Erythroblast (primary cell): ENCODE measurements around the gene NAPSA.
A peak's percentile ranks its signal among the peaks of the same experiment; 100 is the strongest.
"Not testable (repeated sequence)": the region's sequence is repeated elsewhere in the genome, so short reads cannot be mapped to it uniquely, and the experiment has no call there.

Source experiments
- DNase-seq, 2 experiments: peaks; one replicate each; lab custom pipeline; 2025; lab: John Stamatoyannopoulos, UW
- GATA1 ChIP-seq: IDR thresholded peaks from 2 replicates; pipeline ENCODE4 v1.6.1; 2011; ENCODE audit warnings: low read depth, mild to moderate bottlenecking, control low read depth, low read length, moderate library complexity
- POLR2A ChIP-seq: IDR thresholded peaks from 2 replicates; pipeline ENCODE4 v1.6.1; 2011; ENCODE audit warnings: mild to moderate bottlenecking, low read length

Gene NAPSA

DNA sequence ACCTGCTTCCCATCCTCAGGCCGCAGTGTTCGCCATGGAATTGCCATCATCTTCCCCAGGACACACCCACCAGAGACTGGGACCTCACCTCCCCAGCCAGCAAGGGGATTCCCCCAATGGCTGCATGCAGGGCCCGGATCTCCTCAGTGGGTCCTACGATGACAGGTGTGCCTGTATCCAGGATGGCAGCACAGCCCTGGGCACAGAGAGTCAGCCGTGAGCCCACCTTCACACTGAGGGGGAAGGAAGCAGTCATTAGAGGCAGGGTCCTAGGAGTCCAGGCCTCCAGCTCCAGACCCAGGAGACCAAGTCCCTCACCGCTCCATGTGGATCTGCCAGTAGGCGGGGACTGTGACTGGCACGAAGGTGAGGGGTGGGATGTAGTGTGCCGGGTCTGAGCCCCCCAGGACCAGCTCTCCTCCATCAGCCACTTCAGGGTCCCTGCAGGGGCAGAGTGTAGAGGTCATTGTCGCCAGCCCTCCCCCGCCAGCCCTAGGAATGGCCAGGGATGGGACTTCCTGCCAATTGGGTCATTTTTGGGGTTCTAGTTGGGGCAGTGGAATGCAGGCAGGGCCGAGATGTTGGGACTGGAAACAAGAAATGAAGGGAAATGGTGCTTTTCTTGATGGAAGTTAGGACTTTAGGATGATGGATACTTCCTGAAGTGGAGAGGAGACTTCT lies 30.6 kb downstream of the NAPSA start:
- DNase-seq, result no peak
- TF ChIP-seq POLR2A (no peak), GATA1 (no peak)

DNA sequence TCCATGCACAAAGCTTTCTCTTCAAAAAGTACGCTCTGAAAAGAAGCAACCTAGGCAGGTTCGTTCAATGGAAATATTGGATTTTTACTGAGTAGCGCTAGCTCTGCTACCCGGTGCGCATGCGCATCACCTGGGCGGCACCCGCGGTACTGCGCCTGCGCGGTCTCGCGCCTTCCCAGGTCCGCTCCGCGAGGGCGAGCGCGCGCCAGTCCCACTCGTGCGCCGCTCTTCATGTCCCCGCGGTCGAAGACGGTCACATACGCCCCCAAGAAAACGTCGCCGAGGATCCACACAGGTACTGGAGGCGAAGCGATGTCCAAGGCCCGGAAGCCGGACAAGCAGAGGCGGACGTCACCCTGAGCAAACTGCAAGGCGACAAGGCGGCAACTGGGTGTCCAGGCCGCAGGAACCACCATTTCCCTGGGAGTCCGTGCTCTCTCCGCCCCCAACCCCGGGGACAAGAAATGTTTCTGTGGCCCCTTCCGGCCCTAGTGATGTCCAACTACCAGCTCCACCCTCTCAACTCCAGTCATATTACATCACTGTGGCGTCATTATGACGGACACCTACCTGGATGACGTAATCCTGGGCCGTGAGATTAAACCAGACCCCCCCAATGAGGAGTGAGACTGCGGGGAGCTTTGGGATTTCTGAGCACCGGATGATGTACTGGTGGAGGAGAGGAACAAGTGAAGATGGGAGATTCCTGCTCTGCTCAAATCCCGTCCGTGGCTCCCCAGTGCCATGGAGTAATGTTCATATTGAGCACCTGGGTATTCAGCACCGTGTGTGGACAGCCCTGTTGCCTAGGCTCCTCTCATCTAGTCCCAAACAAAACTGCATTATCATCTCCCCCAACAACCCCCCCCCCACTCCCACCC lies 31.5 kb downstream of the NAPSA start:
- TF ChIP-seq GATA1 (no peak), POLR2A (peak; percentile 21)
- peak; percentile 80 to 90 for DNase-seq

DNA sequence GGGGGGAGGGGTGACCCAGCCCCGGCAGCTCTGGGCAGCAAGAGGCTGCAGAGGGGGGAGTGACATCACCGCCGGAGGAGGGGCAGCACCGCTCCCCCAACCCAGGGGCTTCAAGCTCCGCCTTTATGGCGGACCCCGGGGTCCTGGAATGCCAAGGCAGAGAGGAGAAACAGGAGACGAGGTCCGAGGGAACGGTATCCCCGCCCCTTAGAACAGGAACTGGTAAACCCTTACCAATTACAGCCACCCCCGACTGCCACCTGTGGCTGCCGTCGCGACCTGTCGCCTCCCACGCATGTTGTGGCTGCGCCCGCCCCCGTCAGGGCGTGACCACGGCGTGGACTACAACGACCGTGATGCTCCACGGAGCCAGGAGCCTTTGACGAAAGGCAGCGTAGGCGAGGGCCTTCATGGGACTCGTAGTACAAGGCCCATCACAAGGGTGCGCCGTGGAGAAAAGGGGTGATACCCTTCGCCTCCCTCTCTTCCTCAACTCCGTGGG lies 32.2 kb downstream of the NAPSA start:
- peak; percentile 81 to 90 for DNase-seq
- TF ChIP-seq GATA1 (no peak), POLR2A (no peak)

DNA sequence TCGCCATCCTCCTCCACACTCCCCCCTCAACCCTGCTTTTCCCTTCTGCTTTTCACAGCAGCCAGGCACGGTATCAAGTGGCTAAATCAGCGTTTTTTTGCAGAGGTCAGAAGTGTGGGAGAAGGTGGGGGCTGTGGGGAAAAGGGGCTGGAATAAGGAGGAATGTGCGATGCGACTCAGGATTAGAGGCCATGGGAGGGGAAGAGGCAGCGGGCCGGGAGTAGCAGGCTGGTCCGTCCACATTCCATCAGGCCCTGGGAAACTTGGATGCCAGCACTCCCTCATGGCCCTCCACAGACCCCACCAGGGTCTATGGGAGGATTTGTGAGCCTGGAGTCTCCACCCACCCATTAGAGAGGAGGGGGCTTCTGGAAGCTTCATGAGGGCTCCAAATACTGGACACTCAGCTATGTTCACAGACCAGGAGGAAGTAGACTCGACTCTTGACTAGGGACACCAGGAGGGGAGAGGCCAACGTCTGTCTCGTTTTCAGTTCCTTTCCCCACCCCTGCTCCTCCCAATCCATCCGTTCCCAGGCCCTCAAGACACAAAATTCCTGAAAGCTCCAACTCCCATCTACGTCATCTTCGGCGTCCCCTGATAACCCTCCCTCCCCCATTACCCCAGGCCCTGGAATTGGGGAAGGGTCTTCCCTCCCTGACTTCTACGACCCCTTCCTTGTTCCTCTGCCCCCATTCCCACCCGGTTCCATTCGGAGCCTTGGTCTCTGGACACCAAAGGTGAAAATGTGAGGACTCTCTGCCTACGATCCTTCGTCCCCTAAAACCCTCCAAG lies 33.0 kb downstream of the NAPSA start:
- TF ChIP-seq GATA1, result no peak
- TF ChIP-seq POLR2A, result no peak
- no peak for DNase-seq

DNA sequence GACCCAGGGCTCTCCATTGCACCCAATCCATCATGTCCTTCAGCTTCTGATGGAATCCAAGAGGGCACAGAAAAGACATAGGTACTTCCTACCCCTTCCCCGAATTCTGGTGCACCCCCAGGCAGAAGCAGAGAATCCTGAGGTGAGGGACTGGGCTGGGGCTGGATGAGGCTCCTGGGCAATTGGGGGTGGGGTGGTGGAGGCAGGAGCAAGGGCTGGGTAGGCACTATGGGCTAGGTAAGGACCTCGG lies 33.5 kb downstream of the NAPSA start:
- no peak for DNase-seq
- TF ChIP-seq GATA1, result no peak
- no peak for TF ChIP-seq POLR2A

DNA sequence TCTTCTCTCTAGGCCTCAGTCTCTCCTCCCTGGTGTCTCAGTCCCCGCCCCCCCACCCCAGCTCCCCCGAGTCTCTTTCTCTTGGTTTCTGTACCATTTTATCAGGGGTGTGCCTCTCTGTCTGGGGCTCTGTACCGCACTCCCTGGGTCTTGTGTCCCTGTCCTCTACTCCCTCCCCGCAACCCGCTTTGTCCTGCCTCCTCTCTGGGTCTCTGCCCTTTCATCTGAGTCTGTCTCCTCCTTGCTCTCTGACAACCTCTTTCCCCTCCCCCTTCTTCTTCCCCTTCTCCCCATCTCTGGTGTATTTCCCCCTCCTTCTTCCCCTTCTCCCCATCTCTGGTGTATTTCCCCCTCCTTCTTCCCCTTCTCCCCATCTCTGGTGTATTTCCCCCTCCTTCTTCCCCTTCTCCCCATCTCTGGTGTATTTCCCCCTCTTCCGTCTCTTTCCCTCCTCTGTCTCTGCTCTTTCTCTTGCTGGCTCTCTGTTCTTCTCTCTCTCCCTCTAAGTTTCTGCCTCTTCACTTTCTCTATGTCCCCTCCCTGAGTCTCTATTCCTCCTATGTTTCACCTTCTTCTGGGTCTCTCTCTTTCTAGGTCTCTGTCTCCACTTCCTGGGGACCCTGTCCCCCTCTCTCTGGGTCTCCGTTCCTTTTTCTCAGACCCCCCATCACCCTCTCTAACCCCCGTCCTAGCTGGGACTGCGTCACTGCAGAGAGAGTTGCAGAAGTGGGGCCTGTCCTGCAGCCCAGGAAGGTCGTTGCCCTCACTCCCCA lies 34.0 kb downstream of the NAPSA start:
- DNase-seq, result no peak
- no peak for TF ChIP-seq POLR2A
- no peak for TF ChIP-seq GATA1

DNA sequence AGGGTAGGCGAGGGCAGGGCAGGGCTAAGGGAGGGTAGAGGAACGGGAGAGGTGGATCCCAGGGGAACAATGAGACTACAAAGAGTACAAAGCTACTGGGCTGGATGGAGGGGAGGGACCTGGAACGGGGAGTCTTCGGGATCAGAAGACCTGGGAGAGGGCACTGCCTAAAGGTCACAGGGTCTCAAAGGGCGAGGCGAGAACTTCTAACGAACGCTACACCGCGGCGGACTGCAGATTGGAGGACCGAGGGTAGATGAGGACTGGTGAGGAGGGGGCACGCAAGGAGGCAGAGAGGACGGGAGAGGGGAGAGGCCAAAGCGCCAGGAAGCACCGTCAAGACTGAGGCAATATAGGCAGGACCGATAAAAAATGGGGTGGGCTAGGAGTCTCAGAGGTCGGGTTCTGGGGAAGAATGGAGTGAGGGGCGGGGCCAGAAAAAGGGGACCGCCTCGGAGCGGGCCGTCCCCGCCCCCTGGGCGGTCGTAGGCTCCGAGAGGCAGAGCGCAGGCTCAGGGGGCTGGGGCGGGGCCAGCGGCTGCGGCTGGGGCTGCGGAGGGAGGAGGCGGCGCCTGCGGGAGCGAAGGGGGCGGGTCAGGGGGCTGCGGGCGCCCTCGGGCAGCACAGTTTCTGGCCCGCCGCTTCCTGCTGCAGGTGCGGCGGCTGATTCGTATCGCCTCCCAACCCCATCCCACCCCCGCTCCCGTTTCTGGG lies 34.9 kb downstream of the NAPSA start:
- peak; percentile 58 to 76 for DNase-seq
- TF ChIP-seq POLR2A (no peak), GATA1 (no peak)

DNA sequence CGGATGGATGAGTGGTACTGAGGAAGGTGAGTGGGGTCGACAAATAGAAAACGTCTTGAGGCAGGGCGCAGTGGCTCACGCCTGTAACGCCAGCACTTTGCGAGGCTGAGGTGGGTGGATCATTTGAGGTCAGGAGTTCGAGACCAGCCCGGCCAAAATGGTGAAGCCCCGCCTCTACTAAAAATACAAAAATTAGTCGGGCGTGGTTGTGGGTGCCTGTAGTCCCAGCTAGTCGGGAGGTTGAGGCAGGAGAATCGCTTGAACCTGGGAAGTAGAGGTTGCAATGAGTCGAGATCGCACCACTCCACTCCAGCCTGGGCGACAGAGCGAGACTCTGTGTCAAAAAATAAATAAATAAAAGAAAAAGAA lies 35.5 kb downstream of the NAPSA start:
- DNase-seq, result not testable (repeated sequence)

DNA sequence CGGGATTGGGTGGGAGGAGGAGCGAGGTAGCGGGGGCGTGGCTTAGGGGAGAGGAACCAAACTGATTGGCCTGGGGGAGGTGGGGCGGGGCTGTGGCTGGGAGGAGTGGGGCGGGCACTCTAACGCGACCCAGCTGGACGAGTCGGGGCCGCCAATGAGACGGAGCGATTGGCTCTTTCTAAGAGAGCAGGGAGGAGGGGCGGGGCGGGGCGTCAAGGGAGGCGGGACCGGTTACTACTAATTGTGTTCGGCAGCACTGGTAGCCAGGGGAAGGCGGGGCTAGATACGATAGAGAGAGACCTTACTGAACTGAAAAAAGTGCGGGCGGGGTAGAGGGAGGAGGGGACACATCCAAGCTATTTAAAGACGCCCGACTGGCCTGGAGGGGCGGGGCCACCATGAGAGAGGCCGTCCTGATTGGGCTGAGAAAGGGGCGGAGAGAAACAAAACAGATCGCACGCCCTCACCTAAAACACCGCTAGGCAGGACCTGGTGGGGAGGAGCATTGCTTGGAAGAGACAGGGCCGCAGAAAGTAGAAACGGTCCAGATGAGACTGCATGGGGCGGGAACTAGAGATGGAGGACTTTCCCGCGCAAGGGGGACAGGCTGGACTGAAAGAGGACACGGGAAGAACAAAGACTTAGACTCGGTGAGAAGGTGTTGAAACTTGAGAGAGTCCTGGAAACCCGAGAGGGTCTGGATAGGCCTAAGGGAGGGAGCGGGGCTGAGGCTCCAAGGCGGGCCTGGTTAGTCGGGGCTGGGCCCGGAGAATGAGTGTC lies 36.1 kb downstream of the NAPSA start, which contains the start of gene KCNC3:
Gene KCNC3, minus strand, starts transcription at position 232 of the 780 bp plus-strand sequence. CDS start 295 bp downstream, outside the sequence.
- DNase-seq, result peak; percentile 93 to 96
- TF ChIP-seq POLR2A, result peak; percentile 34
- no peak for TF ChIP-seq GATA1

DNA sequence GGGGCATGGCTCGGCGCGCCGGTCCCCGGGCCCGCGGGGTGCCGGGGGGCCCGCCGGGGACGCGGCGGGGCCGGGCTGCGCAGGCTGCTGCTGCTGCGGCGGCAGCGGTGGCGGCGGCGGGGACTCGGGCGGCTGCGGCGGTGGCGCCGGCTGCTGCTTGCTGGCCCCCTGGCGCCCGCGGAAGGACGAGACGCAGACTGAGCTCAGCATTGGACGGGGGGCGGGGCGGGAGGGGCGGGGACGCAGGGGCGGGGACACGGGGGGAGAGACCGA lies 36.6 kb downstream of the NAPSA start:
- TF ChIP-seq GATA1 (no peak), POLR2A (no peak)
- DNase-seq, result no peak

DNA sequence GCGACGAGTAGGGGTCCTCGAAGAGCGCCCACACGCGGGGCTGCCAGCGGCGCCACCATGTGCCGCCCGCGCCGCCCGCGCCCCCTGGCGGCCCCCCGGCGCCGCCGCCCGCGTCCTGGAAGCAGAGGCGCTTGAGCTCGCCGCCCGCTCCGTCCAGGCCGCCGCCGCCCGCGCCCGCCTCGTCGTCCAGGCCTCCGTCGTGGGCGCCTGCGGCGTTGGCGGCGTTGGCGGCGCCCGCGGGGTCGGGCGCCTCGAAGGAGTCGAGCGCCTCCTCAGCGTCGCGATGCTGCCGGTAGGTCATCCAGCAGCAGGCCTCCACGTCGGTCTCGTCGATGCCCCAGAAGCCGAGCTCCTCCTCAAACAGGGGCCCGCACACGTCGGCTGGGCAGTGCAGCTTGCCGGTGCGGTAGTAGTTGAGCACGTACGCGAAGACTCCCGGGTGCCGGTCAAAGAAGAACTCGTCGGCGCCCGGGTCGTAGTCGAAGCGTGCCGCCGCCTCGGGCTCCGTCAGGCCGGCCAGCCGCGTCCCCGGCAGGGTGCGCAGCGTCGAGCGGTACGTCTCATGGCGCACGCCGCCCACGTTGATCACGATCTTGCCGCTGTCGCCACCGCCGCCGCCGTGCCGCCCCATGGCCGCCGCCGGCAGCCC lies 37.1 kb downstream of the NAPSA start:
- peak; percentile 60 to 70 for DNase-seq
- TF ChIP-seq POLR2A (no peak), GATA1 (no peak)
